Loucy (cell line): ENCODE data around the gene ALS2.

Experiments
- EZH2phosphoT487 ChIP-seq: fragments of 200-600 bp; IDR thresholded peaks from 2 replicates; pipeline ENCODE4 v1.6.1; 2018; ENCODE audit warnings: antibody characterized with exemption, mild to moderate bottlenecking, moderate library complexity, borderline replicate concordance
- TF ChIP-seq, protein P1 (sequence below): fragments of 200-600 bp; sonication (generic); conservative IDR thresholded peaks from 2 replicates; pipeline ENCODE4 v1.5.1; 2014; ENCODE audit warnings: mild to moderate bottlenecking, antibody characterized with exemption, low read length

DNA sequence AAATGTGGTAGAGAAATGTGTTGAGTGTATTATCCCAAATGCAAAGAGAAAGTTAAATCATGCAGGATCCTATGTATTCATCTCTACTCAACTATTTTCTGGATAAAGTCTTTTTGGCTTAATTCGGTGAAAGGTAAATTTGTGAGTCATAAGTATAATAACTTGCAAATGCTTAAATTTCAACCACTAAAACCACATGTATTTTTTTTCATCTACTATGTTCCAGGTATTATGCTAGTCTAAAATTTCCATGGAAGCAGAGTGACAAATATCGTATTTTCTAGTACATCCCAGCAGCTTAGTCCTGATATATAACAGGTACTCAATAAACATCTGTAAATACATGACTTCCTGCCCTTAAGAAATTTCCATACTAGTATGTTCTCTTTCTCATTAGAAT is 6.2 kb downstream of the ALS2 start:
- TF ChIP-seq, protein P1, sequence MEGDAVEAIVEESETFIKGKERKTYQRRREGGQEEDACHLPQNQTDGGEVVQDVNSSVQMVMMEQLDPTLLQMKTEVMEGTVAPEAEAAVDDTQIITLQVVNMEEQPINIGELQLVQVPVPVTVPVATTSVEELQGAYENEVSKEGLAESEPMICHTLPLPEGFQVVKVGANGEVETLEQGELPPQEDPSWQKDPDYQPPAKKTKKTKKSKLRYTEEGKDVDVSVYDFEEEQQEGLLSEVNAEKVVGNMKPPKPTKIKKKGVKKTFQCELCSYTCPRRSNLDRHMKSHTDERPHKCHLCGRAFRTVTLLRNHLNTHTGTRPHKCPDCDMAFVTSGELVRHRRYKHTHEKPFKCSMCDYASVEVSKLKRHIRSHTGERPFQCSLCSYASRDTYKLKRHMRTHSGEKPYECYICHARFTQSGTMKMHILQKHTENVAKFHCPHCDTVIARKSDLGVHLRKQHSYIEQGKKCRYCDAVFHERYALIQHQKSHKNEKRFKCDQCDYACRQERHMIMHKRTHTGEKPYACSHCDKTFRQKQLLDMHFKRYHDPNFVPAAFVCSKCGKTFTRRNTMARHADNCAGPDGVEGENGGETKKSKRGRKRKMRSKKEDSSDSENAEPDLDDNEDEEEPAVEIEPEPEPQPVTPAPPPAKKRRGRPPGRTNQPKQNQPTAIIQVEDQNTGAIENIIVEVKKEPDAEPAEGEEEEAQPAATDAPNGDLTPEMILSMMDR = no peak
- no peak for TF ChIP-seq EZH2phosphoT487
